Activated naive CD4-positive, alpha-beta T cell treated with anti-CD3 and anti-CD28 coated beads, Interleukin-2, amount 10 ng/mL, durations not matched to agents 7 days and 5 days (primary cell): ENCODE measurements around the gene NCKAP5L.

Experiments
- CTCF ChIA-PET: fragments of 350-600 bp; sonication (Branson Sonifier 250); formaldehyde crosslinking; loops from one replicate; lab custom pipeline; 2021; ENCODE audit warnings: antibody characterized with exemption; lab: Charles Lee
- DNase-seq: peaks from one replicate; pipeline ENCODE4 v3.0.0-alpha.2; 2020
- H3K27ac Mint-ChIP-seq: one replicate; pipeline ENCODE4 v1.8.0; 2021; ENCODE audit warnings: mild to moderate bottlenecking, moderate library complexity, mixed read lengths
- H3K27me3 Mint-ChIP-seq: one replicate; pipeline ENCODE4 v1.8.0; 2021; ENCODE audit warnings: mild to moderate bottlenecking, mixed read lengths
- H3K36me3 Mint-ChIP-seq: one replicate; pipeline ENCODE4 v1.8.0; 2021; ENCODE audit warnings: mixed read lengths
- H3K4me1 Mint-ChIP-seq: one replicate; pipeline ENCODE4 v1.8.0; 2021; ENCODE audit warnings: mixed read lengths
- H3K4me3 Mint-ChIP-seq: one replicate; pipeline ENCODE4 v1.8.0; 2021; ENCODE audit warnings: mild to moderate bottlenecking, moderate library complexity, mixed read lengths
- H3K9me3 Mint-ChIP-seq: one replicate; pipeline ENCODE4 v1.8.0; 2021; ENCODE audit warnings: mixed read lengths

The NCKAP5L gene

DNA sequence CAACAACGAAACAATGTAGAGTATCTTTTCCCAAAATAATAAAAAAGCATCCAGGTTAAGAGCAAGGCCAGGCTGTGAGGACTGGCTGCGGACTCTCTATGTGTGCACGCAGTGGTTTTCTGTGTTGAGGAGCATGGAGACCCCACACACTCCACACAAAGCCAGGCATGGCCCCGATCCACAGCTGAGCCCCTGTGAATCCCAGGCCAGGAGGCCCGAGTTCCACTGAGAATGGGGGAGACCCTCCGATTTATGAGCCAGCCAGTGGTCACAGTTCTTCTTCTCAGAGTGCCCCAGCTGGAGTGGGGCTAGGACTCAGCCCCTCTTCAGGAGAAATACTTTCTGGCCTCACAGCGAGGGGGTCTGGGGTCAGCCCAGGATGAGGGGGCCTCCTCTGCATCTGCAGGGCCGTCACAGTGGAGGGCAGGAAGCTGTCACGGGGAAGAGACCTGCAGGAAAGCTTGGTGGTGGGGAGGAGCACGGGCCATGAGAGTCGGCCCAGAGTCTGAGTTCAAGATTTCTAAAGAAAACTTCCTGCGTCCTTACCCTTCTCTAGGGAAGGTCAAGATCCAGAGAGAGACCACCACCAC is 20.1 kb downstream of the NCKAP5L start:
- no peak for DNase-seq
- CTCF ChIA-PET, result no interaction called here
- Mint-ChIP-seq H3K4me3 (no peak overlapping the region), H3K36me3 (no peaks in the 10 kb centered on the region), H3K4me1 (peaks cover 4% of the 10 kb centered on the region), H3K27me3 (no peaks in the 10 kb centered on the region), H3K9me3 (no peaks in the 10 kb centered on the region), H3K27ac (no peak overlapping the region)

DNA sequence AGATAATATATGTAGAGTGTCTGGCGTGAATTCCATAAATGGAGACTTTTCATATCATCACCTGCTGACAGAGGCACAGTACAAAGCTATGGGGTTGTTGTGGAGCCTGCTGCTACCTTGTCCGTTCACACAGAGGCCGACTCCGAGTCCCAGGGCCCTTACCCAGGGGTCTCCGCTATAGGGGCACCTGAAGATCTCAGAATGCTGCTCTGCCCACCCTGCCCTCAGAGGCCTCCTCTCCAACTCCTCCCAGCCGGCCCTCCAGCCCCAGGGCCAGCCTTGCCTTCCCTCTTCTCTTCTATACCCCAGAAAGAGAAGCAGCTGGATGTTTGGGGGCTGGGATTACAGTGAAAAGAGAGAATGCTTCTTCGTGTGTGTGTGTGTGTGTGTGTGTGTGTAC is 21.3 kb downstream of the NCKAP5L start:
- no peak overlapping the region for H3K27ac Mint-ChIP-seq
- H3K36me3 Mint-ChIP-seq, result no peaks in the 10 kb centered on the region
- DNase-seq, result no peak
- no peaks in the 10 kb centered on the region for H3K27me3 Mint-ChIP-seq
- peaks cover 2% of the 10 kb centered on the region for H3K4me1 Mint-ChIP-seq
- H3K9me3 Mint-ChIP-seq, result no peaks in the 10 kb centered on the region
- no peak overlapping the region for H3K4me3 Mint-ChIP-seq
- CTCF ChIA-PET, result interaction anchor here (0.8 kb wide), 1 partner anchor 29 kb away, joined by 3 read pairs; no protein-coding TSS in a partner anchor

DNA sequence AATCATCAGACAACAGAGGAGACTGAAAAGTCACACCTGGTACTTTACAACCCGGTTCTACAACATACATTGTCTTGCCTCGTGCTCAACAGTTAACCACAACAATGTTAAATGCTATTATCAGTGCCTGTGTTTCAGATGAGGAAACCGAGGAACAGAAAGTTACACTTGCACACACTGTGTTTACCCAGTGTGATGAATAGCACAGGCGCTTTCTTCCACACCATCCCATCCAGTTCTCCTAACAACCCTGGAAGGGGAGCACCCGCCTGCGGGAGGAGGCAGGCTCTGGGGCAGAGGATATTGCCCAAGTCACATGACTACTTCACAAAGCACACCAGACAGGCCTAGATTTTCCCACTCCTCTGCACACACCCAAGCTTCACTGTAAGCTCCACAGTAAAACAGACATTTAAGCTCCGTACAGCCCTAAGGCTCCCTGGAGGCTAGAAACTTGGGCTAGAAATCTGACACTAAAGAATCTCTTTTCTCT is 21.8 kb downstream of the NCKAP5L start:
- Mint-ChIP-seq H3K36me3 (no peaks in the 10 kb centered on the region), H3K4me3 (no peak overlapping the region), H3K9me3 (no peaks in the 10 kb centered on the region), H3K4me1 (no peaks in the 10 kb centered on the region), H3K27ac (no peak overlapping the region), H3K27me3 (no peaks in the 10 kb centered on the region)
- no peak for DNase-seq
- CTCF ChIA-PET, result interaction anchor here (0.8 to 2.2 kb wide), 2 partner anchors 28 to 29 kb away, joined by 3 to 7 read pairs; no protein-coding TSS in a partner anchor

DNA sequence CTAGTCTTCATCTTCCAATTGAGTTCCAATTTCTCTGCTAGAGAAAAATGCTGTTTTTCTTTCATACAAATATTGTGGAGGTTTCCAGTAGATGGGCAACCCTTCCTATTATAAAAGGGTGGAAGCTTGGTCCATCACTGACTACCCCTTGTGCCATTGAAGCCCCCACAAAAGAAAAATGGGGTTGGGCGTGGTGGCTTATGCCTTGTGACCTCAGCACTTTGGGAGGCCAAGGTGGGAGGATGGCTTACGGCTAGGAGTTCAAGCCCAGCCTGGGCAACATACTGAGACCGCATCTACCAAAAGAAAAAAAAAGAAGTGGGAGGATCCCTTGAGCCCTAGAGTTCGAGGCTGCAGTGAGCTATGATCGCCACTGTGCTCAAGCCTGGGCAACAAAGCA is 22.8 kb downstream of the NCKAP5L start:
- H3K36me3 Mint-ChIP-seq, result no peaks in the 10 kb centered on the region
- no peak overlapping the region for H3K27ac Mint-ChIP-seq
- CTCF ChIA-PET, result interaction anchor here (0.5 to 2.2 kb wide), 2 partner anchors 28 to 38 kb away, joined by 3 to 7 read pairs; no protein-coding TSS in a partner anchor
- no peak overlapping the region for H3K4me3 Mint-ChIP-seq
- H3K4me1 Mint-ChIP-seq, result no peaks in the 10 kb centered on the region
- H3K27me3 Mint-ChIP-seq, result no peaks in the 10 kb centered on the region
- DNase-seq, result no peak
- no peaks in the 10 kb centered on the region for H3K9me3 Mint-ChIP-seq

DNA sequence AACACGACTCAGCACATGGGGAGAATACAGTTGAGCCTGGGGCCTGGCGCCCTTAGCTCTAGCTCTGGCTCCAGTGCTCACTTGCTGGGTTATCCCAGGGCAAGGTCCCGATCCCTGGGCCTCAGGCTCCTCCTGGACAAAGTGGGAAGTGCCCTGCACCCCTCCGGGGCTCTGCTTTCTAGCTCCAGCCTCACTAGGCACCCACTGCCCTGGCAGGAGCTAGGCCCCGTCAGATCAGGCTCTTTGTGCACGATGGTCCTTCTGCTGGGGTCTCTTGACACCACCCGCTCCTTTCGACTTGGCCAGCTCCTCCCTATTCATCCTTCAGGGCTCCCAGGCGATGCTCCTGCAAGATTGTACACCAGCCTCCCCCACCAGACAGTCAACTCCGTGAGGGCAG is 23.4 kb downstream of the NCKAP5L start:
- Mint-ChIP-seq H3K9me3 (no peaks in the 10 kb centered on the region), H3K4me3 (no peak overlapping the region), H3K4me1 (no peaks in the 10 kb centered on the region), H3K36me3 (no peaks in the 10 kb centered on the region), H3K27me3 (no peaks in the 10 kb centered on the region), H3K27ac (no peak overlapping the region)
- CTCF ChIA-PET, result interaction anchor here (1.1 to 2.2 kb wide), 2 partner anchors 27 to 34 kb away, joined by 3 to 7 read pairs; no protein-coding TSS in a partner anchor
- DNase-seq, result no peak

DNA sequence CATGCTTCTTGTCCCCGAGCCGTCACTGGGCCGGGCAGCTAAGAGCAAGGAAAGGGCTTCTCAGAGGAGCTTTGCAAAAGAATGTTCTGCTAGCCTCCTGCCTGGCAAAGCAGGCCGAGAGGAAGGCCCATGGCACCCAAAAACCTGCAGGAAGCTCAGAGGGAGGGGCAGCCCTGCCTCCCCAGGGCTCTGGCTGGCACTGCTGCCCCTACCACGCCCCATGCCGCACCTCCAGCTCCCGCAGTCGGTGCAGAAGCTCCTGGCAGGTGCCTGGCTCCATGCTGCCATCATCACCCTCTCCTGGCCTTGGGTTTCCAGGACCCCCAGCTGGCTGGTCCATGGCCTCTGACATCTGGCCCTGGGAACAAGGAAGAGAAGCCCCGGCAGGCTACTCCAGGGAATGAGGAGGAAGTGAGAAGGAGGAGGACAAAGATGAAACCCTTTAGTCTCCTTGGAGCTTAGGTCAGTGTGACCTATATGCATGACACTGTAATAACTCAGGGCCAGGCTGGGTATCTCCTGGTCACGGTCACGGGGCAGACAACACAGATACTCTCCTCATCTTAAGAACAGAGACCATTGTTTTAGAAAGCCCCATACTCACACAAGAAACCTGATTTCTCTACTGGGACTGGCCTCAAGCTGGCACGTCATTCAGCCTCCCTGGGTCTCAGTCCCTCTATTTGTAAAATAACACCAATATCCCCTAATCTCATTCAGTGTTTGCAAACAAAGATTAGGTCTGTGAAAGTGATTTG is 24.3 kb downstream of the NCKAP5L start:
- no peaks in the 10 kb centered on the region for H3K27me3 Mint-ChIP-seq
- H3K36me3 Mint-ChIP-seq, result no peaks in the 10 kb centered on the region

DNA sequence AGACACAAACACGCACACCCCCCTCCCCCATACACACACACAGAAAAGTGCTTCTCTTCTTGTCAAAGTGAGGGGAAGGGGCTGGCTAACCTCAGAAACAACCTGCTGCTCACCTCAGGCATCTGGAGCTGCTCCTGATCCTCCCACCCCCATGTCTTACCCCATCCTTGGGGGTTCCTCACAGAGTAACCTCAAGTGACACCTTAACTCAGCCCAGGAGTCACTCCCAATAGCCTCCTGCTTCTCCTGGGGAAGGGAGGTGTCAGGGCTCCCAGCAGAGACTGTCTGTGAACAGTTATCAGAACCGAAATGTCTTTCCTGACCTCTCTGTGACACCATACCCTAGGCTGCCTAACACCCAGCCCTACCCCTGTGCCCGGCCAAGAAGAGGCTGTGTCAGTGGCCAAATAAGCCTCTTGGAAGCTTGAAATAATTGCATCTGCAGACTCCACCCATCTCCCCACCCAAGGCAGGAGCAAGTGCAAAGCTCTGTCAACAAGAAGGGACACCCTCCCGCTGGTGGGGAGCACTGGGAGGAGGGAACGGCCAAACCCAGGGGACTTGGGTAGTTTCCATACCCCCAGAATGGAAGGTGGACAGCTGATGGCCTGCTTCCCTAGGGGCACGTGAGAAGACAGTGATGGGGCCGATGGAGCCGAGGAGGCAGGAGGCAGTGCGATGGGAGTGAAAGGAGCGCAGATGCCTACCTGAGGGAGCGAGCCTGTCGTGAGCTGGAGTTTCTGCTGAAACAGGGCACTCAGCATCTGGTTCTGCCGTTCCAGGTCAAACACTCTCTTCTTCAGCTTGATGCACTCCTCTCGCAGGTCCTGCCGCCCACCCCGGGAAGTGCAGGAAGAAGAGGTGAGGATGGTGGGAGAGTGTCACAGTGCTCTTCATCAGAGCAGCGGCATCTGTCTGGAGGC is 26.8 kb downstream of the NCKAP5L start:
- Mint-ChIP-seq H3K27me3 (no peaks in the 10 kb centered on the region), H3K4me1 (no peaks in the 10 kb centered on the region), H3K36me3 (no peaks in the 10 kb centered on the region), H3K4me3 (no peak overlapping the region), H3K9me3 (no peaks in the 10 kb centered on the region), H3K27ac (no peak overlapping the region)
- no peak for DNase-seq
- CTCF ChIA-PET, result interaction anchor here (1.5 to 2.0 kb wide), 2 partner anchors 24 to 38 kb away, joined by 6 to 7 read pairs; no protein-coding TSS in a partner anchor

More for the DNA sequence above, 24.3 kb downstream of the NCKAP5L start:
- no peak overlapping the region for H3K27ac Mint-ChIP-seq
- CTCF ChIA-PET, result interaction anchor here (1.1 to 2.2 kb wide), 2 partner anchors 26 to 35 kb away, joined by 3 to 7 read pairs; no protein-coding TSS in a partner anchor
- H3K4me1 Mint-ChIP-seq, result no peaks in the 10 kb centered on the region
- no peaks in the 10 kb centered on the region for H3K9me3 Mint-ChIP-seq
- no peak overlapping the region for H3K4me3 Mint-ChIP-seq
- DNase-seq, result no peak

DNA sequence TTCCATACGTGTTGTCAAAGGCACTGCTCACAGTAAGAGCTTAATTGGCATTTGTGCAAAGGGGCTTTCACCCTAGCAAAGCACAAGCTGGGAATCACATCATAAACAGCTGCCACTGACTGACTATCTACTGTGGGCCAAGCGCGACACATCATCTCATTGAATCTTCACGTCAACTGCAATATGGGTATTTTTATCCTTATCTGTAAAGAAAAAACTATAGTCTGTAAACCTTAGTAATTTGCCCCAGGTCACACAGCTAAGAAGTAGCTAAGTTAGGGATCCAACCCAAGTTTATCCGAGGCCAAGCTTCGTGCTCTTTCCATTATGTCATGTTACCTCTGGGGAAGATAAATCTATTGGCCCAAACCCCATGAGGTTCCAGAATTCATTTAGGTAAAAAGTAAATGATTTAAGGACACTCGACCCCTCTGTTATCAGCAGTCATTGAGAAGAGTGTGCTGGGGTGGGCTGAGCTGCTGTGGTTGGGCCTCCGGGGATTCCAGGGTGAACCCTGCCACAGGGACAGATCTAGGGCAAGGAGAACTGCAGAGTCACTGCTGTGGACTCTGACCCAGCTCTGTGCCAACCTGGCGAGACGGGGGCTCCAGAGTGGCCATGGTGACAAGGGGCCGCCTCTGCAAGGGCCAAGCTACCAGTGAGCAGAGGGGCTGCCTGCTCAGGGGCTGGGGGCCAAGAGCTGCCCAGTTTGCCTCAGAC is 27.6 kb downstream of the NCKAP5L start:
- no peaks in the 10 kb centered on the region for H3K4me1 Mint-ChIP-seq
- DNase-seq, result no peak
- no peaks in the 10 kb centered on the region for H3K9me3 Mint-ChIP-seq
- H3K4me3 Mint-ChIP-seq, result no peak overlapping the region
- CTCF ChIA-PET, result interaction anchor here (0.9 to 2.0 kb wide), 4 partner anchors 10 to 69 kb away, joined by 3 to 7 read pairs (median 5); no protein-coding TSS in a partner anchor
- H3K27ac Mint-ChIP-seq, result no peak overlapping the region
- H3K27me3 Mint-ChIP-seq, result no peaks in the 10 kb centered on the region
- H3K36me3 Mint-ChIP-seq, result no peaks in the 10 kb centered on the region

DNA sequence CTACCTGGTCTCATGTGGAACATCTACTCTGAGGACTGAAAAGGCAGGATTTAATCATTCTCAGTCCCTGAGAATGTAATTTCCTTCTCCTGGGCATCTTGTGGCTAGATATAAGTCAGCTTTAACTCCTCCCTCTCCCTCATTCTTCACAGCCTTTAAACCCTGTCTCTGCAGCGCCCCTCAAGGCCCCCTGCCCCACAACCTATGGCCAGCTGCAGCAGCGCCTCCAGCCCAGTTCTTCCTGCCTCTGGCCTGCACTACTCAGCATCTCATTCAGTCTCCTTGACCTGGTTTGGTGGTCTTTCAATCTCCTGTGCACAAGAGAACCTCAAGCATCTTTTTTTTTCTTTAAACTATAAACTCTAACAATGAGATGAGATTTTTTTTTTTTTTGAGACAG is 29.3 kb downstream of the NCKAP5L start:
- Mint-ChIP-seq H3K4me3 (no peak overlapping the region), H3K27me3 (no peaks in the 10 kb centered on the region), H3K9me3 (no peaks in the 10 kb centered on the region), H3K4me1 (peaks cover 2% of the 10 kb centered on the region), H3K27ac (no peak overlapping the region), H3K36me3 (no peaks in the 10 kb centered on the region)
- CTCF ChIA-PET, result interaction anchor here (0.6 to 1.5 kb wide), 2 partner anchors 11 to 84 kb away, joined by 4 to 5 read pairs; no protein-coding TSS in a partner anchor
- DNase-seq, result no peak

DNA sequence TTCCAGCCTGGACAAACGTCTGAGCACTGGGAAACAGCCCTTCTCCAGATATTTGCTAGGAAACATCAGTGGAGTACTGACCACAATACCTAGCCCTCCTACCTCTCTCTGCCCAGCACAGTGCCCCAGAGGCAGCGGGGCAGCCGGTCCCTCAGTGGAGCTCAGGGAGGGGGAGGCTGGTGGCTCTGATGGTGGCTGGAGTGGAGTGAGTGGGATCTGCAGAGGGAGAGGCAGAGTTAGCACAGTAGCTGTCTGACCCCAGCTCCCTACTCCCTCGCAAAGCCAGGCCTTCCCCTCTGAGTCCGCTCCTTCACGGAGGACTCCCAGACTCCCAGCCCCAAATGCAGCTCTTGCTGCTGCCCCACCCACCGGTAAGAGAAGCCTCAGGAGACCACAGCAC is 30.0 kb downstream of the NCKAP5L start:
- Mint-ChIP-seq H3K9me3 (no peaks in the 10 kb centered on the region), H3K4me3 (no peak overlapping the region), H3K4me1 (peaks cover 2% of the 10 kb centered on the region), H3K27me3 (no peaks in the 10 kb centered on the region), H3K36me3 (no peaks in the 10 kb centered on the region), H3K27ac (no peak overlapping the region)
- CTCF ChIA-PET, result interaction anchor here (1.8 kb wide), 1 partner anchor 14 kb away, joined by 4 read pairs; no protein-coding TSS in a partner anchor
- DNase-seq, result no peak

DNA sequence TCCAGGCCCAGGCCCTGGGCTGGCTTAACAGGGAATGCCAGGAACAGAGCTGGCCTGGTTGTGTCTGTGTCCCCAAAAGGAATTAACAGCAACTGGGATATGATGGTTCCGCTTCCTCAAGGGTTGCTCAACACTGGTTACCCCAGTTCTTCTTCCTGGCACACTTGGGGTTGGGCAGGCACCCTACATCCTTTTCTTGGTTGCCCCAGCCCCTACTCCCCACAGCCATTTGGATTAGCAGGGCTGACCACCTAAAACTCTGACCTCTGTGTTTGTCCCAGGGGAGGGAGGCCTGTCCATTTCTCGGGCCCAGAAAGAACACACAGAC is 30.8 kb downstream of the NCKAP5L start:
- Mint-ChIP-seq H3K27me3 (no peaks in the 10 kb centered on the region), H3K9me3 (no peaks in the 10 kb centered on the region), H3K36me3 (no peaks in the 10 kb centered on the region), H3K27ac (no peak overlapping the region), H3K4me3 (no peak overlapping the region), H3K4me1 (peaks cover 2% of the 10 kb centered on the region)
- CTCF ChIA-PET, result interaction anchor here (1.4 to 1.8 kb wide), 2 partner anchors 13 to 70 kb away, joined by 3 to 4 read pairs; no protein-coding TSS in a partner anchor
- DNase-seq, result no peak

DNA sequence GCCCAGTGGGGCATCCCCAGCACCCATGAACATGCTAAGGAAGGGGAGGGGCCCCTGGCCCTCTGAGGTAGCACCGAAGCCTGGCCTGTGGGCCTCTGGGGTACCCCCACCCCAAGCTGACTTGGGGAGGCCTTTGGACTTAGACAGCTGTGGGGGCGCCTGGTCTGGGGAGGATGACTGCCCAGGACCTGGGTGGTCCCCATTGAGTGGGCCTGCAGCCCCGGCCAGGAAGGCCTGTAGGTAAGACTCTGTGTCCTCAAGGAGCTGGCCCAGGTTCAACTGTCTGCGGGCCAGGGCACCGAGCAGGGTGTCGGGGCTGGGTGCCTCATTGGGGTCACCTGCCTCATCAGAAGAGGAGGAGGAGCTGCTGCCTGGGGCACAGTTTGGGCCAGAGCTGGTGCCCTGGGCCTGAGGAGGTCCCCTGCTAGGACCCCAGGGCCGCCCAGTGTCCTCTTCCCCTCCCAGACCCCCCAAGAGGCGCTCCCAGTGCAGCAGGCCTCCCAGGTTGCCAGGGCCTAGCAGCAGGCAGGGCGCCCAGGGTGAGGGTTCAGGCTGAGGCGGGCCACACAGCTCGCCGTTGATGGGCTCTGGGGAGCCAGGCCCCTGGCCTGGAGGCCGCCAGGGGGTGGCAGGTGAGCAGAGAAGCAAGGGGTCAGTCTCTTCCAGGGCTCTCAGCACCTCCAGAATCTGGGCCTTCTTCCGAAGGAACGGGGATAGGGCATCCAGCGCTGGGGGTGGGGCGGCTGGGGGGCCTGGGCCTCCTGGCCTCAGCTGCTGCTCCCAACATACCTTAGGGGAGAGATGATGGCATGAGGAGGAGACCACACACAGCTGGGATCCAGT is 31.4 kb downstream of the NCKAP5L start:
- Mint-ChIP-seq H3K4me3 (no peak overlapping the region), H3K27ac (no peak overlapping the region), H3K4me1 (peaks cover 2% of the 10 kb centered on the region), H3K9me3 (no peaks in the 10 kb centered on the region), H3K36me3 (no peaks in the 10 kb centered on the region), H3K27me3 (no peaks in the 10 kb centered on the region)
- DNase-seq, result no peak
- CTCF ChIA-PET, result interaction anchor here (0.8 to 1.8 kb wide), 3 partner anchors 12 to 70 kb away, joined by 3 to 4 read pairs (median 4); partner anchors contain the start of gene TMBIM6
